CD4-positive, alpha-beta T cell (primary cell): ENCODE measurements around the gene ZNF12. TPM values are rescaled to one million over a fixed set of nuclear protein-coding genes. Genes with fewer than 3 reads are reported as not detected.
"Not testable (repeated sequence)": the region's sequence is repeated elsewhere in the genome, so short reads cannot be mapped to it uniquely, and the experiment has no call there.

ENCODE experiments used
- ATAC-seq: fragments of 200-7000 bp; cut with Tn5 transposase; one replicate; pipeline ENCODE4 v1.10.0; 2022; ENCODE audit warnings: mild to moderate bottlenecking; ENCODE audit not compliant: poor library complexity
- CTCF ChIA-PET: fragments of 350-600 bp; sonication (Branson Sonifier 250); formaldehyde crosslinking; loops from one replicate; lab custom pipeline; 2021; ENCODE audit warnings: antibody characterized with exemption, inconsistent platforms; lab: Charles Lee
- POLR2A ChIA-PET: fragments of 350-600 bp; sonication (Branson Sonifier 250); formaldehyde crosslinking; loops from one replicate; lab custom pipeline; 2021; ENCODE audit warnings: antibody characterized with exemption, inconsistent platforms; lab: Charles Lee
- DNase-seq, 14 experiments: peaks; one replicate each; pipeline ENCODE4 v3.0.0-alpha.2; 2013 to 2020; ENCODE audit warnings: mixed read lengths in 2 of 14
- H3K27ac ChIP-seq, 2 donors: one replicate each; pipeline versions ENCODE4 v1.5.1 to v1.7.0; 2013; ENCODE audit warnings: low read length in 2 of 2, low read depth in 1 of 2, mild to moderate bottlenecking in 1 of 2
- H3K27me3 ChIP-seq, 2 experiments: 1 replicate in 1 of 2; 2 replicates in 1 of 2; pipeline versions ENCODE4 v1.6.1 to v1.7.0; 2013; ENCODE audit warnings: low read length in 2 of 2, control low read depth in 1 of 2, mild to moderate bottlenecking in 1 of 2, moderate library complexity in 1 of 2; ENCODE audit not compliant: insufficient read depth in 2 of 2, control insufficient read depth in 1 of 2
- H3K36me3 ChIP-seq: one replicate; pipeline ENCODE4 v1.6.1; 2013; ENCODE audit warnings: low read length, control low read depth; ENCODE audit not compliant: insufficient read depth
- H3K4me1 ChIP-seq: one replicate; pipeline ENCODE4 v1.6.1; 2013; ENCODE audit warnings: low read length, control low read depth; ENCODE audit not compliant: insufficient read depth
- H3K4me3 ChIP-seq: one replicate; pipeline ENCODE4 v1.5.1; 2013; ENCODE audit warnings: mild to moderate bottlenecking, low read length, moderate library complexity
- H3K9me3 ChIP-seq, 2 experiments: 1 replicate in 1 of 2; 2 replicates in 1 of 2; pipeline versions ENCODE4 v1.6.1 to v1.7.0; 2013; ENCODE audit warnings: low read length in 2 of 2, mild to moderate bottlenecking in 2 of 2, control low read depth in 1 of 2, moderate library complexity in 1 of 2; ENCODE audit not compliant: control insufficient read depth in 1 of 2, insufficient read depth in 1 of 2
- H3K27ac Mint-ChIP-seq: one replicate; pipeline ENCODE4 v1.8.0; 2020; ENCODE audit warnings: mixed read lengths
- H3K27me3 Mint-ChIP-seq: one replicate; pipeline ENCODE4 v1.8.0; 2021; ENCODE audit warnings: mixed read lengths
- H3K36me3 Mint-ChIP-seq: one replicate; pipeline ENCODE4 v1.8.0; 2021; ENCODE audit warnings: low read depth, mixed read lengths
- H3K4me1 Mint-ChIP-seq: one replicate; pipeline ENCODE4 v1.8.0; 2021; ENCODE audit warnings: low read depth, mixed read lengths
- H3K4me3 Mint-ChIP-seq: one replicate; pipeline ENCODE4 v1.8.0; 2020; ENCODE audit warnings: mild to moderate bottlenecking, mixed read lengths
- H3K9me3 Mint-ChIP-seq: one replicate; pipeline ENCODE4 v1.8.0; 2020; ENCODE audit warnings: mixed read lengths
- CTCF ChIP-seq: fragments of 200-600 bp; IDR thresholded peaks from one replicate; pipeline ENCODE4 v1.8.0; 2022; ENCODE audit warnings: antibody characterized with exemption, mild to moderate bottlenecking
- intact Hi-C, 2 experiments: fragments of 100-400 bp; cut with DNase I in 1 of 2; cut with micrococcal nuclease in 1 of 2; formaldehyde crosslinking; loops; one replicate each; pipeline versions ENCODE4 v1.15.1 to v1.9.0; 2023 to 2025; cut with DNase I, micrococcal nuclease
- total RNA-seq, 174 experiments: library from RNA in 2 of 174; stranded (reverse) in 2 of 174; gene quantifications; one replicate each; pipeline ENCODE4 v1.2.3 and lab custom pipeline; 2021 to 2026

The ZNF12 gene
- total RNA-seq, 2 experiments from 2014 or later: 22.1 to 22.5 TPM

GRCh38 chr7:6680146-6680545 is 26.6 kb downstream of the ZNF12 start:
- DNase-seq (no peak), ATAC-seq (no peak)
- H3K27ac ChIP-seq: no peak overlapping the region
- ChIA-PET POLR2A (no interaction called here), CTCF (no interaction called here)
- H3K36me3 ChIP-seq: no peaks in the 10 kb centered on the region
- no peaks in the 10 kb centered on the region for H3K4me1 Mint-ChIP-seq
- no peaks in the 10 kb centered on the region for H3K27me3 ChIP-seq
- H3K27ac Mint-ChIP-seq: no peak overlapping the region
- H3K27me3 Mint-ChIP-seq: no peaks in the 10 kb centered on the region
- TF ChIP-seq CTCF: no peak
- H3K4me3 Mint-ChIP-seq: no peak overlapping the region
- H3K36me3 Mint-ChIP-seq: peaks cover 49% of the 10 kb centered on the region
- peaks cover 75 to 93% of the 10 kb centered on the region in 2 experiments for H3K9me3 ChIP-seq
- no peaks in the 10 kb centered on the region for H3K4me1 ChIP-seq
- intact Hi-C loops: no loop called here
- peaks cover 17% of the 10 kb centered on the region for H3K9me3 Mint-ChIP-seq
- no peak overlapping the region for H3K4me3 ChIP-seq

- H3K4me3 ChIP-seq: no peak overlapping the region
- H3K36me3 ChIP-seq: no peaks in the 10 kb centered on the region
- H3K27ac ChIP-seq: no peak overlapping the region
- H3K9me3 Mint-ChIP-seq: peaks cover 23% of the 10 kb centered on the region
- no peaks in the 10 kb centered on the region for H3K27me3 Mint-ChIP-seq
- no peaks in the 10 kb centered on the region for H3K4me1 ChIP-seq
- H3K27me3 ChIP-seq: no peaks in the 10 kb centered on the region
- no peak overlapping the region for H3K4me3 Mint-ChIP-seq
- H3K36me3 Mint-ChIP-seq: peaks cover 59% of the 10 kb centered on the region
- ChIA-PET CTCF (no interaction called here), POLR2A (no interaction called here)
- peaks cover 69 to 80% of the 10 kb centered on the region in 2 experiments for H3K9me3 ChIP-seq
- H3K27ac Mint-ChIP-seq: no peak overlapping the region
- no peak for ATAC-seq
- H3K4me1 Mint-ChIP-seq: no peaks in the 10 kb centered on the region
- TF ChIP-seq CTCF: no peak
- DNase-seq: no peak
- intact Hi-C loops: no loop called here
Observed at GRCh38 chr7:6675807-6676405, 30.8 kb downstream of the ZNF12 start.

- H3K4me1 Mint-ChIP-seq, intact Hi-C loops, CTCF ChIA-PET, H3K27ac Mint-ChIP-seq, H3K4me3 Mint-ChIP-seq, ATAC-seq, H3K27me3 ChIP-seq, H3K27me3 Mint-ChIP-seq, H3K36me3 ChIP-seq, H3K4me1 ChIP-seq, POLR2A ChIA-PET, H3K4me3 ChIP-seq, H3K27ac ChIP-seq, DNase-seq: not testable (repeated sequence)
- Mint-ChIP-seq H3K36me3 (peaks cover 70% of the 10 kb centered on the region), H3K9me3 (peaks cover 14% of the 10 kb centered on the region)
- peaks cover 45 to 49% of the 10 kb centered on the region in 2 experiments for H3K9me3 ChIP-seq
Observed at GRCh38 chr7:6670851-6671250, 35.9 kb downstream of the ZNF12 start.
